H9 (cell line): ENCODE measurements around the gene ROBO1. TPM values are rescaled to one million over a fixed set of nuclear protein-coding genes. Genes with fewer than 3 reads are reported as not detected.

Experiments
- DNase-seq: peaks from one replicate; pipeline ENCODE4 v3.0.0-alpha.2; 2017
- H2AFZ ChIP-seq: one replicate; pipeline ENCODE4 v1.6.1; 2013; ENCODE audit warnings: mild to moderate bottlenecking, low read length, control low read depth, moderate library complexity
- H2AK5ac ChIP-seq: 2 replicates; pipeline ENCODE4 v1.6.1; 2013; ENCODE audit warnings: low read length, control low read depth, mixed read lengths; ENCODE audit not compliant: insufficient read length
- H2BK120ac ChIP-seq: one replicate; pipeline ENCODE4 v1.6.1; 2013; ENCODE audit warnings: low read depth, mild to moderate bottlenecking, low read length, control low read depth, inconsistent platforms; ENCODE audit not compliant: poor library complexity, severe bottlenecking
- H2BK12ac ChIP-seq: 2 replicates; pipeline ENCODE4 v1.6.1; 2013; ENCODE audit warnings: low read length, control low read depth, mixed read lengths, low read depth; ENCODE audit not compliant: insufficient read length
- H2BK15ac ChIP-seq: 2 replicates; pipeline ENCODE4 v1.6.1; 2013; ENCODE audit warnings: low read depth, low read length, control low read depth
- H2BK20ac ChIP-seq: one replicate; pipeline ENCODE4 v1.6.1; 2013; ENCODE audit warnings: low read depth, mild to moderate bottlenecking, low read length, control low read depth, inconsistent platforms; ENCODE audit not compliant: poor library complexity, severe bottlenecking
- H2BK5ac ChIP-seq: 2 replicates; pipeline ENCODE4 v1.6.1; 2013; ENCODE audit warnings: low read length, control low read depth, mixed read lengths; ENCODE audit not compliant: insufficient read length
- H3K14ac ChIP-seq: 2 replicates; pipeline ENCODE4 v1.6.1; 2013; ENCODE audit warnings: low read length, control low read depth; ENCODE audit not compliant: insufficient read depth
- H3K18ac ChIP-seq: 2 replicates; pipeline ENCODE4 v1.6.1; 2013; ENCODE audit warnings: low read depth, mild to moderate bottlenecking, mixed read lengths, low read length, control low read depth; ENCODE audit not compliant: insufficient read length
- H3K23ac ChIP-seq: 2 replicates; pipeline ENCODE4 v1.6.1; 2013; ENCODE audit warnings: low read length, control low read depth, mixed read lengths, low read depth; ENCODE audit not compliant: insufficient read length
- H3K23me2 ChIP-seq: 2 replicates; pipeline ENCODE4 v1.6.1; 2013; ENCODE audit warnings: low read depth, mild to moderate bottlenecking, mixed read lengths, low read length, control low read depth; ENCODE audit not compliant: insufficient read length, poor library complexity, severe bottlenecking
- H3K27ac ChIP-seq: 2 replicates; pipeline ENCODE4 v1.5.1; 2013; ENCODE audit warnings: low read length, control low read depth, mixed read lengths, low read depth; ENCODE audit not compliant: insufficient read length
- H3K27me3 ChIP-seq: 2 replicates; pipeline ENCODE4 v1.6.1; 2013; ENCODE audit warnings: low read length, control low read depth, inconsistent platforms; ENCODE audit not compliant: insufficient read depth
- H3K4ac ChIP-seq: 2 replicates; pipeline ENCODE4 v1.6.1; 2013; ENCODE audit warnings: low read depth, mild to moderate bottlenecking, control low read depth, inconsistent platforms, low read length, moderate library complexity
- H3K4me1 ChIP-seq: 2 replicates; pipeline ENCODE4 v1.6.1; 2013; ENCODE audit warnings: low read length, control low read depth, inconsistent platforms; ENCODE audit not compliant: insufficient read depth
- H3K4me2 ChIP-seq: 2 replicates; pipeline ENCODE4 v1.6.1; 2013; ENCODE audit warnings: low read length, control low read depth, mixed read lengths; ENCODE audit not compliant: insufficient read length, insufficient read depth
- H3K56ac ChIP-seq: 2 replicates; pipeline ENCODE4 v1.6.1; 2013; ENCODE audit warnings: low read depth, mild to moderate bottlenecking, mixed read lengths, low read length, control low read depth; ENCODE audit not compliant: insufficient read length
- H3K79me1 ChIP-seq: 2 replicates; pipeline ENCODE4 v1.6.1; 2013; ENCODE audit warnings: low read depth, mild to moderate bottlenecking, moderate library complexity, low read length, control low read depth, inconsistent platforms; ENCODE audit not compliant: insufficient read depth, poor library complexity, severe bottlenecking
- H3K79me2 ChIP-seq: 2 replicates; pipeline ENCODE4 v1.6.1; 2013; ENCODE audit warnings: low read length, control low read depth, inconsistent platforms; ENCODE audit not compliant: insufficient read depth
- H3K9ac ChIP-seq: 2 replicates; pipeline ENCODE4 v1.6.1; 2013; ENCODE audit warnings: low read length, control low read depth, mixed read lengths; ENCODE audit not compliant: insufficient read length; ENCODE audit errors: extremely low read depth
- H3K9me3 ChIP-seq: one replicate; pipeline ENCODE4 v1.6.1; 2013; ENCODE audit warnings: low read depth, low read length, inconsistent platforms; ENCODE audit not compliant: control insufficient read depth
- H3T11ph ChIP-seq: one replicate; pipeline ENCODE4 v1.6.1; 2013; ENCODE audit warnings: mild to moderate bottlenecking, low read length, control low read depth, inconsistent platforms
- H4K20me1 ChIP-seq: one replicate; pipeline ENCODE4 v1.6.1; 2013; ENCODE audit not compliant: control insufficient read depth, insufficient read length, insufficient read depth
- H4K5ac ChIP-seq: 2 replicates; pipeline ENCODE4 v1.6.1; 2013; ENCODE audit warnings: low read depth, mild to moderate bottlenecking, mixed read lengths, low read length, control low read depth; ENCODE audit not compliant: insufficient read length
- H4K8ac ChIP-seq: replicated peaks from 2 replicates; pipeline ENCODE4 v1.6.1; 2013; ENCODE audit warnings: low read length, control low read depth, mixed read lengths, low read depth; ENCODE audit not compliant: insufficient read length
- H4K91ac ChIP-seq: 2 replicates; pipeline ENCODE4 v1.6.1; 2013; ENCODE audit warnings: low read depth, mild to moderate bottlenecking, moderate library complexity, mixed read lengths, low read length, control low read depth; ENCODE audit not compliant: insufficient read length
- H3K27ac Mint-ChIP-seq, 3 experiments: 2 replicates in 2 of 3; 3 replicates in 1 of 3; pipeline ENCODE4 v1.8.0; 2020 to 2021; ENCODE audit warnings: mixed read lengths in 3 of 3, mild to moderate bottlenecking in 1 of 3, moderate library complexity in 1 of 3
- H3K27me3 Mint-ChIP-seq: 2 replicates; pipeline ENCODE4 v1.8.0; 2021; ENCODE audit warnings: low read depth, mild to moderate bottlenecking, moderate library complexity, mixed read lengths
- H3K36me3 Mint-ChIP-seq, 3 experiments: 2 replicates in 2 of 3; 3 replicates in 1 of 3; pipeline ENCODE4 v1.8.0; 2020 to 2021; ENCODE audit warnings: low read depth in 3 of 3, mixed read lengths in 3 of 3; ENCODE audit not compliant: insufficient read depth in 1 of 3
- H3K4me1 Mint-ChIP-seq, 2 experiments: 2 replicates each; pipeline ENCODE4 v1.8.0; 2020; ENCODE audit warnings: mixed read lengths in 2 of 2
- H3K4me3 Mint-ChIP-seq, 2 experiments: 2 replicates in 1 of 2; 3 replicates in 1 of 2; pipeline ENCODE4 v1.8.0; 2020 to 2021; ENCODE audit warnings: mild to moderate bottlenecking in 2 of 2, mixed read lengths in 2 of 2, moderate library complexity in 1 of 2
- H3K9me3 Mint-ChIP-seq, 2 experiments: 2 replicates in 1 of 2; 3 replicates in 1 of 2; pipeline ENCODE4 v1.8.0; 2020; ENCODE audit warnings: mild to moderate bottlenecking in 2 of 2, mixed read lengths in 2 of 2, moderate library complexity in 1 of 2
- CTCF ChIP-seq: fragments of 200-600 bp; sonication (generic); conservative IDR thresholded peaks from 3 replicates; pipeline ENCODE4 v1.8.0; 2021; ENCODE audit warnings: antibody characterized with exemption, mild to moderate bottlenecking
- WGBS: extraction: QIAGEN DNeasy Blood & Tissue Kit; methylation state at CpG from one replicate; pipeline ENCODE4 v1.1.7; 2013; ENCODE audit warnings: missing lambda C conversion rate, low lambda C conversion rate, mixed read lengths; ENCODE audit not compliant: insufficient read length; ENCODE audit errors: extremely low coverage; 5-methylcytosine and 5-hydroxymethylcytosine counted together
- total RNA-seq: library from RNA; stranded (reverse); gene quantifications from 2 replicates; pipeline ENCODE4 v1.2.1, GENCODE V29; 2021

The ROBO1 gene
- total RNA-seq, 1 experiment from 2014 or later: 62.7 TPM

GRCh38 chr3:78986416-78987101 lies 781.2 kb downstream of the ROBO1 start:
- Histone ChIP-seq H2BK120ac (no peak overlapping the region), H3K27me3 (no peaks in the 10 kb centered on the region), H3K9me3 (no peaks in the 10 kb centered on the region), H3K79me1 (peaks cover 5% of the 10 kb centered on the region), H2BK15ac (no peak overlapping the region), H3K23ac (no peak overlapping the region), H2BK20ac (no peak overlapping the region), H3K4ac (no peak overlapping the region), H3K79me2 (peaks cover 2% of the 10 kb centered on the region; the same call in 1 of the 2 replicates), H2AFZ (no peak overlapping the region), H3K56ac (no peak overlapping the region), H3K9ac (no peak overlapping the region), H3K23me2 (no peaks in the 10 kb centered on the region), H4K8ac (no peak overlapping the region), H4K5ac (no peak overlapping the region), H3K18ac (no peak overlapping the region), H4K91ac (no peak overlapping the region), H3T11ph (no peak overlapping the region), H3K14ac (no peak overlapping the region), H4K20me1 (no peaks in the 10 kb centered on the region), H2BK12ac (no peak overlapping the region), H2AK5ac (no peak overlapping the region), H2BK5ac (no peak overlapping the region), H3K4me2 (no peak overlapping the region), H3K27ac (no peak overlapping the region), H3K4me1 (peaks cover 2% of the 10 kb centered on the region; the same call in 1 of the 2 replicates)
- DNase-seq: no peak
- no peak overlapping the region for H3K4me3 Mint-ChIP-seq
- H3K36me3 Mint-ChIP-seq: peaks cover 2 to 17% (median 8%) of the 10 kb centered on the region in 3 experiments; a peak in 6 of 7 replicates
- WGBS: no CpG with 5 or more reads among the region's 5 CpGs
- no peak for TF ChIP-seq CTCF
- peaks cover 36 to 42% of the 10 kb centered on the region in 2 experiments for H3K4me1 Mint-ChIP-seq
- no peaks in the 10 kb centered on the region for H3K27me3 Mint-ChIP-seq
- peak overlapping the region in 1 of 3 experiments; percentile 77; a peak in 2 of 7 replicates for H3K27ac Mint-ChIP-seq
- no peaks in the 10 kb centered on the region; a peak in 1 of 5 replicates for H3K9me3 Mint-ChIP-seq
